HUES6 (cell line): ENCODE data around the gene SIRT3.
"Not testable (repeated sequence)": the region's sequence is repeated elsewhere in the genome, so short reads cannot be mapped to it uniquely, and the experiment has no call there.

Source experiments
- H3K27ac ChIP-seq: 2 replicates; pipeline ENCODE4 v1.7.0; 2013; ENCODE audit warnings: low read depth, mild to moderate bottlenecking, low read length, inconsistent platforms
- H3K27me3 ChIP-seq: 2 replicates; pipeline ENCODE4 v1.6.1; 2013; ENCODE audit warnings: low read length; ENCODE audit not compliant: control insufficient read depth, insufficient read depth
- H3K36me3 ChIP-seq: 2 replicates; pipeline ENCODE4 v1.6.1; 2013; ENCODE audit warnings: low read length; ENCODE audit not compliant: control insufficient read depth, insufficient read depth
- H3K4me1 ChIP-seq: 2 replicates; pipeline ENCODE4 v1.6.1; 2013; ENCODE audit warnings: low read length; ENCODE audit not compliant: control insufficient read depth, insufficient read depth
- H3K4me3 ChIP-seq: 2 replicates; pipeline ENCODE4 v1.5.1; 2013; ENCODE audit warnings: low read depth, low read length
- H3K9ac ChIP-seq: one replicate; pipeline ENCODE4 v1.6.1; 2013; ENCODE audit warnings: mild to moderate bottlenecking, low read length
- H3K9me3 ChIP-seq: 2 replicates; pipeline ENCODE4 v1.6.1; 2013; ENCODE audit warnings: low read depth, low read length; ENCODE audit not compliant: control insufficient read depth, insufficient read depth

SIRT3 gene

GRCh38 chr11:268716-269145 lies 32.6 kb upstream of the SIRT3 start:
- H3K27ac ChIP-seq, H3K36me3 ChIP-seq, H3K27me3 ChIP-seq, H3K9ac ChIP-seq, H3K9me3 ChIP-seq: not testable (repeated sequence)
- peak overlapping the region; percentile 2; the same call in 1 of the 2 replicates for H3K4me3 ChIP-seq
- peaks cover 11% of the 10 kb centered on the region; the same call in 1 of the 2 replicates for H3K4me1 ChIP-seq

- peaks cover 9% of the 10 kb centered on the region; the same call in 1 of the 2 replicates for H3K9me3 ChIP-seq
- peak overlapping the region; percentile 50 for H3K4me3 ChIP-seq
- H3K36me3 ChIP-seq, result no peaks in the 10 kb centered on the region
- H3K4me1 ChIP-seq, result peaks cover 11% of the 10 kb centered on the region; the same call in 1 of the 2 replicates
- H3K9ac ChIP-seq, result no peak overlapping the region
- no peak overlapping the region for H3K27ac ChIP-seq
- H3K27me3 ChIP-seq, result no peaks in the 10 kb centered on the region
Measured at GRCh38 chr11:267491-267994, 31.4 kb upstream of the SIRT3 start.

GRCh38 chr11:266676-267439 lies 30.7 kb upstream of the SIRT3 start:
- H3K4me1 ChIP-seq, result peaks cover 11% of the 10 kb centered on the region; the same call in 1 of the 2 replicates
- no peak overlapping the region for H3K4me3 ChIP-seq
- H3K9ac ChIP-seq, result no peak overlapping the region
- H3K36me3 ChIP-seq, result no peaks in the 10 kb centered on the region
- peaks cover 12% of the 10 kb centered on the region; the same call in 1 of the 2 replicates for H3K9me3 ChIP-seq
- no peak overlapping the region for H3K27ac ChIP-seq
- no peaks in the 10 kb centered on the region for H3K27me3 ChIP-seq

- no peak overlapping the region for H3K27ac ChIP-seq
- no peaks in the 10 kb centered on the region for H3K27me3 ChIP-seq
- no peaks in the 10 kb centered on the region for H3K4me1 ChIP-seq
- peaks cover 13% of the 10 kb centered on the region; the same call in 1 of the 2 replicates for H3K9me3 ChIP-seq
- no peaks in the 10 kb centered on the region for H3K36me3 ChIP-seq
- H3K9ac ChIP-seq, result no peak overlapping the region
- H3K4me3 ChIP-seq, result no peak overlapping the region
Measured at GRCh38 chr11:261624-262023, 25.5 kb upstream of the SIRT3 start.

- H3K4me1 ChIP-seq, result no peaks in the 10 kb centered on the region
- peaks cover 7% of the 10 kb centered on the region; the same call in 1 of the 2 replicates for H3K9me3 ChIP-seq
- H3K27me3 ChIP-seq, result no peaks in the 10 kb centered on the region
- no peaks in the 10 kb centered on the region for H3K36me3 ChIP-seq
- H3K27ac ChIP-seq, result no peak overlapping the region
- no peak overlapping the region for H3K9ac ChIP-seq
- no peak overlapping the region for H3K4me3 ChIP-seq
Measured at GRCh38 chr11:259413-259812, 23.3 kb upstream of the SIRT3 start.

- H3K9me3 ChIP-seq, result peaks cover 7% of the 10 kb centered on the region; the same call in 1 of the 2 replicates
- peaks cover 10% of the 10 kb centered on the region for H3K36me3 ChIP-seq
- H3K27me3 ChIP-seq, result no peaks in the 10 kb centered on the region
- no peak overlapping the region for H3K9ac ChIP-seq
- H3K4me1 ChIP-seq, result no peaks in the 10 kb centered on the region
- H3K4me3 ChIP-seq, result no peak overlapping the region
- H3K27ac ChIP-seq, result no peak overlapping the region
Measured at GRCh38 chr11:257766-258493, 21.8 kb upstream of the SIRT3 start.

- peaks cover 5% of the 10 kb centered on the region; the same call in 1 of the 2 replicates for H3K9me3 ChIP-seq
- no peak overlapping the region for H3K4me3 ChIP-seq
- H3K36me3 ChIP-seq, result peaks cover 18% of the 10 kb centered on the region
- H3K9ac ChIP-seq, result peak overlapping the region; percentile 5
- no peak overlapping the region for H3K27ac ChIP-seq
- H3K27me3 ChIP-seq, result no peaks in the 10 kb centered on the region
- H3K4me1 ChIP-seq, result no peaks in the 10 kb centered on the region
Measured at GRCh38 chr11:256952-257737, 21.0 kb upstream of the SIRT3 start.

GRCh38 chr11:255816-256215 lies 19.7 kb upstream of the SIRT3 start:
- Histone ChIP-seq H3K36me3 (peaks cover 31% of the 10 kb centered on the region), H3K9ac (no peak overlapping the region), H3K27me3 (no peaks in the 10 kb centered on the region), H3K4me1 (peaks cover 3% of the 10 kb centered on the region; the same call in 1 of the 2 replicates), H3K4me3 (no peak overlapping the region), H3K27ac (no peak overlapping the region), H3K9me3 (no peaks in the 10 kb centered on the region)

GRCh38 chr11:255176-255575 lies 19.0 kb upstream of the SIRT3 start:
- H3K9me3 ChIP-seq, result no peaks in the 10 kb centered on the region
- H3K27ac ChIP-seq, result no peak overlapping the region
- no peak overlapping the region for H3K9ac ChIP-seq
- no peak overlapping the region for H3K4me3 ChIP-seq
- H3K27me3 ChIP-seq, result no peaks in the 10 kb centered on the region
- peaks cover 3% of the 10 kb centered on the region; the same call in 1 of the 2 replicates for H3K4me1 ChIP-seq
- H3K36me3 ChIP-seq, result peaks cover 36% of the 10 kb centered on the region

GRCh38 chr11:253886-254270 lies 17.7 kb upstream of the SIRT3 start:
- H3K36me3 ChIP-seq, result peaks cover 45% of the 10 kb centered on the region
- H3K9me3 ChIP-seq, result no peaks in the 10 kb centered on the region
- H3K9ac ChIP-seq, result no peak overlapping the region
- H3K27ac ChIP-seq, result no peak overlapping the region
- H3K4me3 ChIP-seq, result no peak overlapping the region
- H3K4me1 ChIP-seq, result peaks cover 3% of the 10 kb centered on the region; the same call in 1 of the 2 replicates
- H3K27me3 ChIP-seq, result no peaks in the 10 kb centered on the region
